GM23338 (cell line): ENCODE data around the gene CA12. TPM values are rescaled to one million over a fixed set of nuclear protein-coding genes. Genes with fewer than 3 reads are reported as not detected.

Source experiments
- CREB1 ChIP-seq: fragments of 250-450 bp; sonication (Bioruptor Pico); IDR thresholded peaks from 2 replicates; pipeline ENCODE4 v1.5.0; 2020; ENCODE audit warnings: low read depth, mild to moderate bottlenecking, moderate library complexity
- CTCF ChIP-seq, 2 experiments: fragments of 200-600 bp in 1 of 2; sonication (generic) in 1 of 2; conservative IDR thresholded peaks; 2 replicates each; pipeline versions ENCODE4 v1.5.1 to v1.6.1; 2016 to 2017; ENCODE audit warnings: antibody characterized with exemption in 2 of 2, low read depth in 2 of 2, mild to moderate bottlenecking in 2 of 2, moderate library complexity in 1 of 2
- EZH2 ChIP-seq: fragments of 200-600 bp; sonication (generic); IDR thresholded peaks from one replicate; pipeline ENCODE4 v1.8.0; 2017; ENCODE audit warnings: antibody characterized with exemption, mild to moderate bottlenecking, low read depth; ENCODE audit not compliant: unreplicated experiment
- EZH2phosphoT487 ChIP-seq: fragments of 200-600 bp; sonication (generic); IDR thresholded peaks from one replicate; pipeline ENCODE4 v1.8.1; 2018; ENCODE audit warnings: antibody characterized with exemption; ENCODE audit not compliant: unreplicated experiment
- JUNB ChIP-seq: IDR thresholded peaks from one replicate; pipeline ENCODE4 v1.6.1; 2016; ENCODE audit warnings: antibody characterized with exemption; ENCODE audit not compliant: unreplicated experiment
- NANOG ChIP-seq: IDR thresholded peaks from 2 replicates; pipeline ENCODE4 v1.6.1; 2016; ENCODE audit warnings: antibody characterized with exemption, borderline replicate concordance
- STAT1 ChIP-seq: IDR thresholded peaks from one replicate; pipeline ENCODE4 v1.6.1; 2016; ENCODE audit warnings: antibody characterized with exemption; ENCODE audit not compliant: unreplicated experiment
- ZNF114 ChIP-seq: fragments of 250-450 bp; sonication (Bioruptor Pico); IDR thresholded peaks from 2 replicates; pipeline ENCODE4 v1.5.0; 2020; ENCODE audit warnings: mild to moderate bottlenecking, moderate library complexity
- ZNF462 ChIP-seq: fragments of 250-450 bp; sonication (Bioruptor Pico); IDR thresholded peaks from 2 replicates; pipeline ENCODE4 v1.5.0; 2020; ENCODE audit warnings: mild to moderate bottlenecking, moderate library complexity
- polyA plus RNA-seq: library from polyadenylated mRNA; unstranded; fragments of >200 nt; fragmentation: Nextera tagmentation; extraction: Ambion mirVana; gene quantifications from 2 replicates; pipeline ENCODE4 v1.2.1, GENCODE V29; 2016
- total RNA-seq: library from RNA; depleted of rRNA; stranded (reverse); fragments of >200 nt; shearing (Covaris generic); gene quantifications from 2 replicates; pipeline ENCODE4 v1.2.3, GENCODE V29; 2014
- TF ChIP-seq, protein P1 (sequence below): IDR thresholded peaks from 2 replicates; pipeline ENCODE4 v1.6.1; 2016; ENCODE audit warnings: antibody characterized with exemption

The CA12 gene
- total and polyA plus RNA-seq, 2 experiments from 2014 or later: 2.9 to 5.2 TPM

DNA sequence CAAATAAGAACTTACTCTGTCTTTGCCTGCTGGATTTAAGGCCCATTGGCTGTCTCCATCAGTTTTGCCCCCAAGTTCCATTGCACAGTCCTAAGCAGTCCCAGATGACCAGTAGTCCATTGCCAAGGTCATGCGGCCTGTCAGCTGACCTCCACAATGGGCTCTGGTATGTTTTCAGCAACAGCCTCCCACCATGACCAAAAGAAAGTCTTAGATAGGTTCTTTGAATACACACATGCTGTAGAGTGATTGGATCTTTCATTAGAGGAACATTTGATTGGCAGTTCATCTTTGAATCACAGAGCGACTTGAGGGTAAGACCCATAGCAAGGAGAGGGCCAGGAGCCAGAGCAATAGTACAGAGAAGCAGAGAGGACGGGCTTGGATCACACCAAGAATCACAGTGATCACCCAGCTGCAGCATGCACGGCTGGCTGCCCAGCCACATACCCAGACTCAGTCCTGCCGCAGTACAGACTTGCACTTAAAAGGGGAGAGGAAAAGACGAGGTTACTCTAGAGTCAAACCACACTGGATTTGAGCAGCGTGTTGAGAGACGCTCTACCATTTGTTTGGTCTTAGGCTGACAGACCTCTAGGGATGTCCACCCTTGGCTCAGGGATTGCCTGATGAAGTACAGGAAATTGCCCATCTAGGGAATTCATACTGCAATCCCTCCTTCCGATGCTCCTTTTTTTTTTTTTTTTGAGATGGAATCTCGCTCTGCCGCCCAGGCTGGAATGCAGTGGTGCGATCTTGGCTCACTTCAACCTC is 53.8 kb downstream of the CA12 start (continued):
- TF ChIP-seq ZNF462 (CRISPR knock-in tag) (no peak), STAT1 (no peak), CTCF (conservative IDR thresholded peaks at IDR 0.05; ENCODE audit: low read depth in 2 of 2) (no peak), JUNB (no peak), ZNF114 (CRISPR knock-in tag) (no peak), CREB1 (CRISPR knock-in tag) (no peak), EZH2phosphoT487 (no peak), EZH2 (no peak), NANOG (no peak)
- TF ChIP-seq, protein P1, sequence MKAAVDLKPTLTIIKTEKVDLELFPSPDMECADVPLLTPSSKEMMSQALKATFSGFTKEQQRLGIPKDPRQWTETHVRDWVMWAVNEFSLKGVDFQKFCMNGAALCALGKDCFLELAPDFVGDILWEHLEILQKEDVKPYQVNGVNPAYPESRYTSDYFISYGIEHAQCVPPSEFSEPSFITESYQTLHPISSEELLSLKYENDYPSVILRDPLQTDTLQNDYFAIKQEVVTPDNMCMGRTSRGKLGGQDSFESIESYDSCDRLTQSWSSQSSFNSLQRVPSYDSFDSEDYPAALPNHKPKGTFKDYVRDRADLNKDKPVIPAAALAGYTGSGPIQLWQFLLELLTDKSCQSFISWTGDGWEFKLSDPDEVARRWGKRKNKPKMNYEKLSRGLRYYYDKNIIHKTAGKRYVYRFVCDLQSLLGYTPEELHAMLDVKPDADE: no peak
